RKO (cell line): ENCODE measurements around the gene SERPINA3.
A peak's percentile ranks its signal among the peaks of the same experiment; 100 is the strongest.
"Not testable (repeated sequence)": the region's sequence is repeated elsewhere in the genome, so short reads cannot be mapped to it uniquely, and the experiment has no call there.

Experiments
- DNase-seq: peaks from one replicate; pipeline ENCODE4 v3.0.0-alpha.2; 2016; ENCODE audit warnings: low spot score

SERPINA3 gene

GRCh38 chr14:94584591-94585280 is 27.5 kb upstream of the SERPINA3 start:
- DNase-seq, result no peak

GRCh38 chr14:94586635-94587034 is 25.6 kb upstream of the SERPINA3 start:
- no peak for DNase-seq

GRCh38 chr14:94588311-94588710 is 23.9 kb upstream of the SERPINA3 start:
- DNase-seq, result no peak

- no peak for DNase-seq
Measured at GRCh38 chr14:94591073-94591472, 21.1 kb upstream of the SERPINA3 start.

- DNase-seq, result no peak
Measured at GRCh38 chr14:94591871-94592270, 20.3 kb upstream of the SERPINA3 start.

GRCh38 chr14:94592457-94592856 is 19.7 kb upstream of the SERPINA3 start:
- no peak for DNase-seq

- no peak for DNase-seq
Measured at GRCh38 chr14:94593376-94593748, 18.8 kb upstream of the SERPINA3 start.

- no peak for DNase-seq
Measured at GRCh38 chr14:94593749-94594431, 18.3 kb upstream of the SERPINA3 start.

- no peak for DNase-seq
Measured at GRCh38 chr14:94594441-94594840, 17.8 kb upstream of the SERPINA3 start.

GRCh38 chr14:94595912-94596311 is 16.3 kb upstream of the SERPINA3 start:
- no peak for DNase-seq

- no peak for DNase-seq
Measured at GRCh38 chr14:94596361-94596760, 15.8 kb upstream of the SERPINA3 start.

- no peak for DNase-seq
Measured at GRCh38 chr14:94597788-94598187, 14.4 kb upstream of the SERPINA3 start.

GRCh38 chr14:94598506-94598815 is 13.7 kb upstream of the SERPINA3 start:
- no peak for DNase-seq

- DNase-seq, result peak; percentile 71
Measured at GRCh38 chr14:94598816-94599655, 13.2 kb upstream of the SERPINA3 start.

GRCh38 chr14:94599656-94600004 is 12.6 kb upstream of the SERPINA3 start:
- no peak for DNase-seq

- DNase-seq, result no peak
Measured at GRCh38 chr14:94600148-94600545, 12.0 kb upstream of the SERPINA3 start.

- peak; percentile 34 for DNase-seq
Measured at GRCh38 chr14:94601884-94602391, 10.3 kb upstream of the SERPINA3 start.

- no peak for DNase-seq
Measured at GRCh38 chr14:94602722-94603121, 9.5 kb upstream of the SERPINA3 start.

GRCh38 chr14:94605361-94605760 is 6.8 kb upstream of the SERPINA3 start:
- DNase-seq, result no peak

GRCh38 chr14:94608966-94609365 is 3.2 kb upstream of the SERPINA3 start:
- not testable (repeated sequence) for DNase-seq

GRCh38 chr14:94611179-94611578 is 1.0 kb upstream of the SERPINA3 start:
- no peak for DNase-seq

- DNase-seq, result no peak
Measured at GRCh38 chr14:94612580-94613554, 676 bp downstream of the SERPINA3 start.
